Retinal pigment epithelial cell (primary cell): Measurements from ENCODE around the gene IGF2R.

Experiments used
- DNase-seq: peaks from one replicate; pipeline ENCODE4 v3.0.0-alpha.2; 2010; ENCODE audit warnings: low read depth
- H3K4me3 ChIP-seq: 2 replicates; pipeline ENCODE4 v1.5.1; 2011; ENCODE audit warnings: mild to moderate bottlenecking, low read length, control low read depth, moderate library complexity
- TF ChIP-seq, protein P1 (sequence below): conservative IDR thresholded peaks from 2 replicates; pipeline ENCODE4 v1.5.1; 2011; ENCODE audit warnings: low read depth, low read length, control low read depth, inconsistent platforms

Gene IGF2R

GRCh38 chr6:160127270-160128124 is 158.6 kb downstream of the IGF2R start:
- no peak for DNase-seq
- TF ChIP-seq, protein P1, sequence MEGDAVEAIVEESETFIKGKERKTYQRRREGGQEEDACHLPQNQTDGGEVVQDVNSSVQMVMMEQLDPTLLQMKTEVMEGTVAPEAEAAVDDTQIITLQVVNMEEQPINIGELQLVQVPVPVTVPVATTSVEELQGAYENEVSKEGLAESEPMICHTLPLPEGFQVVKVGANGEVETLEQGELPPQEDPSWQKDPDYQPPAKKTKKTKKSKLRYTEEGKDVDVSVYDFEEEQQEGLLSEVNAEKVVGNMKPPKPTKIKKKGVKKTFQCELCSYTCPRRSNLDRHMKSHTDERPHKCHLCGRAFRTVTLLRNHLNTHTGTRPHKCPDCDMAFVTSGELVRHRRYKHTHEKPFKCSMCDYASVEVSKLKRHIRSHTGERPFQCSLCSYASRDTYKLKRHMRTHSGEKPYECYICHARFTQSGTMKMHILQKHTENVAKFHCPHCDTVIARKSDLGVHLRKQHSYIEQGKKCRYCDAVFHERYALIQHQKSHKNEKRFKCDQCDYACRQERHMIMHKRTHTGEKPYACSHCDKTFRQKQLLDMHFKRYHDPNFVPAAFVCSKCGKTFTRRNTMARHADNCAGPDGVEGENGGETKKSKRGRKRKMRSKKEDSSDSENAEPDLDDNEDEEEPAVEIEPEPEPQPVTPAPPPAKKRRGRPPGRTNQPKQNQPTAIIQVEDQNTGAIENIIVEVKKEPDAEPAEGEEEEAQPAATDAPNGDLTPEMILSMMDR = no peak
- no peak overlapping the region for H3K4me3 ChIP-seq

DNA sequence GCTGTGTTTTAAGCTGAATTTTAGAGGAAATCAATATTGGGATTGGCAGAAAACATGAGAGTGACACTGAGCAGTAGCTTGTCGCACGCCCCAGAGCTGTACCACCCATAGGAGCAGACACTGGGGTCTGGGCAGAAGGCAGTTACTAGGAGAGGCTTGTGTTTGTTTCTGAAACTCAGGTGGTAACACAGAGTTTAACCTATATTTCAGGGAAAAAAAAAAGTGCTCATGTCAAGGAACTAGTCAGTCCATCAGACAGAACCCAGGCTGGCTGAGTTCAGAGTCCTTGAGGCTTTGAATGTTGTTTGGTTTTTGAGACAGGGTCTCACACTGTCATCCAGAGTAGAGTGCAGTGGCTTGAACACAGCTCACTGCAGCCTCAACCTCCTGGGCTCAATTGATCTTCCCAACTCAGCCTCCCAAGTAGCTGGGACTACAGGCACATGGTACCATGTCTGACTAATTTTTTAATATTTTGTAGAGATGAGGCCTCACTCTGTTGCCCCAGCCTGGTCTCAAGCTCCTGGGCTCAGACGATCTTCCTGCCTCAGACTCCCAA is 159.3 kb downstream of the IGF2R start:
- DNase-seq = no peak
- TF ChIP-seq, protein P1 = no peak
- H3K4me3 ChIP-seq = no peak overlapping the region

GRCh38 chr6:160128879-160129516 is 160.1 kb downstream of the IGF2R start:
- TF ChIP-seq, protein P1 = no peak
- DNase-seq = no peak
- no peak overlapping the region for H3K4me3 ChIP-seq

DNA sequence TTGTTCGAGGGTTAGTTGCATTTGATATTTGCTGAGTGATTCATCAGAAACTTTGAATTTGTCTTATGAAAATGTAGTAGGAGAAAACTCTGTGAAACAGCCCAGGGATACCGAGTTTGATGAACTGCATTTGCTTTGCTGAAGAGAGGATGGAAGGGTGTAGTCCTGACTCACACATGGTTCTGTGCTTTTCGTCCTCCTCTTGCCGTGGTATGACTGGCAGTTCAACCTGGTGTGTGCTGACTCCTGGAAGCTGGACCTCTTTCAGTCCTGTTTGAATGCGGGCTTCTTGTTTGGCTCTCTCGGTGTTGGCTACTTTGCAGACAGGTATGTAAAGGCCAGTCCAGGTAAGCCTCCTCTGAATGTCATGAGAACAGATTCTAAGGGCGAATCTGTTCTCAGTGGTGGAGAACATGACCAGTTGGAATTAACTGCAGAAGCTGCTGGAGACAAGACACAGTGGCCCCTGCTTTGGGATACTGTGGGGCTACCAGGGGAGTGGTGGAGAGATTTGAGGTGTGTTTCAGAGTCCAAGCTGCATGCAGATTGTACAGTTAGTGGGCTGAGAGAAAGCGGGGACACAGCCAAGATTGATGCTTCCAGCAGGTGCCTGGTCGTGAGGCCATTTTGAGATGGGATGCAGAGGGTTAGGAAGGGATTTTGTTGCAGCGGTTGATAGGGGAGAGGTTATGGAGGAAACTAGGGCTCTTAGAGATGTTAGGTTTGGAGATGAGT is 161.2 kb downstream of the IGF2R start:
- TF ChIP-seq, protein P1 = no peak
- no peak overlapping the region for H3K4me3 ChIP-seq
- DNase-seq = no peak

DNA sequence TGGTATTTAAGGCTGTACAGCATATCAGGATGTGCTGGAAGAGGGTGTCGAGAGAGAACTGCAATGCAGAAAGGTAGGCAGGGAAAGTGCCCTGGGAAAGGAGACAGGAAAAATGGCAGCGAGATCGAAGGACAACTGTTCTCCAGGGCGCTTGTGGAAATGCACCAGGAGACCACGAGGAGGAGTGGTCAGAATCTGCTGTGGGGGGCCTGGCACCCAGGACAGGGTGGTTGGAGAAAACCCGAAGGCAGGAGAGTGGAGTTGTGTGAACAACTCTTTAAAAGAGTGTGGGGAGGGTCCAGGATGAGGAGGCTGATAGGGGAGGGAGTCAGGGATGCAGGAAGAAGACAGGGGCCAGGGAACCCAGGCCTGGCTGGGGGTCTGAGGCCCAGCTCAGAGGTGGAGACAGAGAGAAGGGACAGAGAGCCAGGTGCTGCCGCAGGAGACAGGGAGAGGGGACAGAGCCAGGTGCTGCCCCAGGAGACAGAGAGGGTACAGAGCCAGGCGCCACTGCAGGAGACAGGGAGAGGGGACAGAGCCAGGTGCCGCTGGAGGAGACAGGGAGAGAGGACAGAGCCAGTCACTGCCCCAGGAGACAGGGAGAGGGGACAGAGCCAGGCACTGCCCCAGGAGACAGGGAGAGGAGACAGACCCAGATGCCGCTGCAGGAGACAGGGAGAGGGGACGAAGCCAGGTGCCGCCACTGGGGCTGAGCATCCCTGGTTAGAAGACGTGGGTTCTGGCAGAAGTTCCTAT is 162.0 kb downstream of the IGF2R start:
- TF ChIP-seq, protein P1 = no peak
- no peak for DNase-seq
- H3K4me3 ChIP-seq = no peak overlapping the region

DNA sequence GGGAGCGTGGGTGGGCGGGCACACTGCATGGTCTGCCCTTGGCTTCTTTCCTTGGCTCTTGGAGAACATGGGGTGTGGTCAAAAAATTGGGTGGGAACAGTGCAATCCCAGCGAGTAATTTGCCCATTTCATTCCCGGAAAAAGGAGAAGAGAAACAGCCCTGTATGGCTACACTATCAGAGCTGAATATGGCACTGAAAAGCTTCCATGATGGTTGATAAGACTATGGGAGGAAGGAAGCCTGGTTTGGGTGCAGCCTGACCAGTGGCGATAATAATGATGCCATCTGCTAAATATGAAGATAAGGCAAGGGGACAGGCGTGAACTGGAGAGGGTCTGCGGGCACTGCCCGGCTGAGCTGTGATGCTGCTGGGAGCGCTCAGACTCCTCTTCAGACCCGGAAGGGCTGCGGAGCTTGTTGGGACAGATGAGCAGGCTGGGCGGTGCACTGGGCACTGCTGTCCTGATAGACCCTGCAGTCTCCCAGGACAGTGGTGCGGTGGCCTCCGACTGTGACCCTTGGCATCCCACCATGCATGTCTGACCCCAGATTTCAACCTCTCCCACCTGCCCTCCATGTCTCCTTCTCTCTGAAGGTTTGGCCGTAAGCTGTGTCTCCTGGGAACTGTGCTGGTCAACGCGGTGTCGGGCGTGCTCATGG is 162.9 kb downstream of the IGF2R start:
- H3K4me3 ChIP-seq = no peak overlapping the region
- DNase-seq = no peak
- TF ChIP-seq, protein P1 = no peak
